IMR-90 (cell line): ENCODE results near the gene ANKRD55. TPM values are rescaled to one million over a fixed set of nuclear protein-coding genes. Genes with fewer than 3 reads are reported as not detected.

Experiments used
- ATAC-seq: fragments of 200-7000 bp; cut with Tn5 transposase; 2 replicates; pipeline ENCODE4 v1.9.1; 2020; ENCODE audit warnings: low read depth, mild to moderate bottlenecking, moderate library complexity
- BruUV-seq: library from RNA; stranded (reverse); fragments of 400-500 nt; replicated peaks from 2 replicates; lab custom pipeline; 2021; lab: Mats Ljungman, UMichigan
- CTCF ChIA-PET: fragments of 300-600 bp; formaldehyde crosslinking; extraction: SDS; loops from one replicate; lab custom pipeline; 2021; ENCODE audit warnings: antibody characterized with exemption; lab: Yijun Ruan, JAX
- POLR2A ChIA-PET: fragments of 300-600 bp; sonication (Branson Sonifier 250); formaldehyde crosslinking; loops from one replicate; lab custom pipeline; 2022; ENCODE audit warnings: antibody characterized with exemption; ENCODE audit not compliant: unreplicated experiment; lab: Charles Lee
- DNase-seq: peaks from one replicate; pipeline ENCODE4 v3.0.0; 2013
- H2AFZ ChIP-seq: replicated peaks from 2 replicates; pipeline ENCODE3; 2013; ENCODE audit warnings: low read length, mild to moderate bottlenecking; ENCODE audit not compliant: poor library complexity
- H2AK5ac ChIP-seq: 2 replicates; pipeline ENCODE4 v1.6.1; 2013; ENCODE audit warnings: low read depth, low read length, inconsistent platforms
- H2AK9ac ChIP-seq: replicated peaks from 2 replicates; pipeline ENCODE3; 2013; ENCODE audit warnings: mild to moderate bottlenecking, low read depth, low read length, moderate library complexity; ENCODE audit not compliant: poor library complexity
- H2BK120ac ChIP-seq: 2 replicates; pipeline ENCODE4 v1.6.1; 2013; ENCODE audit warnings: low read depth, low read length, inconsistent platforms
- H2BK15ac ChIP-seq: 3 replicates; pipeline ENCODE4 v1.6.1; 2013; ENCODE audit warnings: low read depth, low read length, inconsistent platforms
- H2BK20ac ChIP-seq: 2 replicates; pipeline ENCODE4 v1.6.1; 2013; ENCODE audit warnings: low read depth, mild to moderate bottlenecking, inconsistent platforms, low read length, moderate library complexity
- H2BK5ac ChIP-seq: 2 replicates; pipeline ENCODE4 v1.6.1; 2013; ENCODE audit warnings: mild to moderate bottlenecking, low read depth, low read length, inconsistent platforms; ENCODE audit not compliant: poor library complexity, severe bottlenecking
- H3K14ac ChIP-seq: replicated peaks from 2 replicates; pipeline ENCODE4 v1.6.1; 2013; ENCODE audit warnings: low read depth, low read length, inconsistent platforms
- H3K18ac ChIP-seq: 2 replicates; pipeline ENCODE4 v1.6.1; 2013; ENCODE audit warnings: low read depth, low read length, control low read depth
- H3K23ac ChIP-seq: 2 replicates; pipeline ENCODE4 v1.6.1; 2013; ENCODE audit warnings: low read depth, low read length, inconsistent platforms
- H3K27ac ChIP-seq: 2 replicates; pipeline ENCODE4 v1.5.1; 2013; ENCODE audit warnings: mild to moderate bottlenecking, control low read depth, low read length; ENCODE audit not compliant: insufficient read depth
- H3K27me3 ChIP-seq: 2 replicates; pipeline ENCODE4 v1.6.1; 2013; ENCODE audit warnings: low read length; ENCODE audit not compliant: control insufficient read depth, insufficient read depth
- H3K36me3 ChIP-seq: 2 replicates; pipeline ENCODE4 v1.6.1; 2013; ENCODE audit warnings: low read length, mixed read lengths; ENCODE audit not compliant: control insufficient read depth, insufficient read depth
- H3K4ac ChIP-seq: 2 replicates; pipeline ENCODE4 v1.6.1; 2013; ENCODE audit warnings: low read depth, low read length, inconsistent platforms
- H3K4me1 ChIP-seq: 2 replicates; pipeline ENCODE4 v1.6.1; 2013; ENCODE audit warnings: low read length, mixed read lengths; ENCODE audit not compliant: control insufficient read depth, insufficient read depth
- H3K4me2 ChIP-seq: 2 replicates; pipeline ENCODE4 v1.6.1; 2013; ENCODE audit warnings: low read depth, mild to moderate bottlenecking, control low read depth, low read length, moderate library complexity
- H3K4me3 ChIP-seq: 2 replicates; pipeline ENCODE4 v1.5.1; 2013; ENCODE audit warnings: low read depth, mild to moderate bottlenecking, control low read depth, low read length, moderate library complexity; ENCODE audit not compliant: insufficient read depth
- H3K56ac ChIP-seq: 2 replicates; pipeline ENCODE4 v1.6.1; 2013; ENCODE audit warnings: low read length, inconsistent platforms; ENCODE audit not compliant: insufficient read depth; ENCODE audit errors: extremely low read depth
- H3K79me1 ChIP-seq, 2 experiments: 2 replicates each; pipeline ENCODE4 v1.6.1; 2013; ENCODE audit warnings: low read length in 2 of 2, inconsistent platforms in 1 of 2, low read depth in 1 of 2
- H3K9ac ChIP-seq: 2 replicates; pipeline ENCODE4 v1.6.1; 2013; ENCODE audit warnings: low read depth, low read length, control low read depth
- H3K9me1 ChIP-seq: 2 replicates; pipeline ENCODE4 v1.6.1; 2013; ENCODE audit warnings: low read length, inconsistent platforms; ENCODE audit not compliant: insufficient read depth
- H3K9me3 ChIP-seq: 2 replicates; pipeline ENCODE4 v1.6.1; 2013; ENCODE audit warnings: low read length; ENCODE audit not compliant: control insufficient read depth, insufficient read depth
- H4K20me1 ChIP-seq: 2 replicates; pipeline ENCODE4 v1.6.1; 2013; ENCODE audit warnings: low read length, inconsistent platforms; ENCODE audit not compliant: insufficient read depth
- H4K5ac ChIP-seq: 2 replicates; pipeline ENCODE4 v1.6.1; 2013; ENCODE audit warnings: mild to moderate bottlenecking, low read depth, low read length, control low read depth
- H4K8ac ChIP-seq, 2 experiments: 2 replicates each; pipeline ENCODE4 v1.6.1; 2013; ENCODE audit warnings: low read depth in 2 of 2, low read length in 2 of 2, control low read depth in 1 of 2, inconsistent platforms in 1 of 2
- H4K91ac ChIP-seq: 2 replicates; pipeline ENCODE4 v1.6.1; 2013; ENCODE audit warnings: low read depth, low read length, inconsistent platforms; ENCODE audit not compliant: insufficient read depth
- RAD21 ChIP-seq: IDR thresholded peaks from 2 replicates; pipeline ENCODE4 v1.6.1; 2012; ENCODE audit warnings: low read length, improper control_type of control experiment
- RCOR1 ChIP-seq: IDR thresholded peaks from 2 replicates; pipeline ENCODE4 v1.6.1; 2012; ENCODE audit warnings: mild to moderate bottlenecking, low read length, improper control_type of control experiment; ENCODE audit not compliant: insufficient replicate concordance
- SMC3 ChIP-seq: fragments of 150-350 bp; IDR thresholded peaks from 2 replicates; pipeline ENCODE4 v1.6.1; 2016; ENCODE audit warnings: low read depth, mild to moderate bottlenecking, antibody characterized with exemption, low read length, moderate library complexity
- WGBS, 2 experiments: methylation state at CpG; one replicate each; pipeline versions ENCODE4 v1.1.5 to v1.1.7; 2013; ENCODE audit warnings: missing lambda C conversion rate in 2 of 2; ENCODE audit not compliant: insufficient read length in 1 of 2; ENCODE audit errors: extremely low coverage in 2 of 2; 5-methylcytosine and 5-hydroxymethylcytosine counted together
- dilution Hi-C: fragments of 300-500 bp; cut with HindIII; formaldehyde crosslinking; loops from one replicate; pipeline ENCODE4 v1.14.3; 2018; ENCODE audit warnings: low sequenced_read_pairs; ENCODE audit not compliant: unreplicated experiment
- in situ Hi-C: fragments of 300-500 bp; cut with MboI; formaldehyde crosslinking; loops from 3 replicates; pipeline ENCODE4 v1.14.3; 2019; ENCODE audit warnings: low sequenced_read_pairs, inconsistent platforms, mixed read lengths
- intact Hi-C: fragments of 100-400 bp; cut with micrococcal nuclease; formaldehyde crosslinking; loops from 2 replicates; pipeline ENCODE4 v1.10.0; 2022
- polyA plus RNA-seq, 3 experiments: library from polyadenylated mRNA; depleted of rRNA; stranded (reverse); fragments of >200 nt; gene quantifications; 2 replicates each; pipeline ENCODE4 v1.2.3, GENCODE V29; 2012; ENCODE audit warnings: low replicate concordance in 1 of 3
- total RNA-seq: library from RNA; depleted of rRNA; stranded (reverse); fragments of >200 nt; gene quantifications from 2 replicates; pipeline ENCODE4 v1.2.3, GENCODE V29; 2012
- TF ChIP-seq, protein P1 (sequence below): conservative IDR thresholded peaks from 2 replicates; pipeline ENCODE4 v1.5.1; 2012; ENCODE audit warnings: mild to moderate bottlenecking, low read depth, low read length, improper control_type of control experiment

ANKRD55 gene
- total and polyA plus RNA-seq, 2 of the 4 experiments (the other 2 are of a cell fraction): not detected

DNA sequence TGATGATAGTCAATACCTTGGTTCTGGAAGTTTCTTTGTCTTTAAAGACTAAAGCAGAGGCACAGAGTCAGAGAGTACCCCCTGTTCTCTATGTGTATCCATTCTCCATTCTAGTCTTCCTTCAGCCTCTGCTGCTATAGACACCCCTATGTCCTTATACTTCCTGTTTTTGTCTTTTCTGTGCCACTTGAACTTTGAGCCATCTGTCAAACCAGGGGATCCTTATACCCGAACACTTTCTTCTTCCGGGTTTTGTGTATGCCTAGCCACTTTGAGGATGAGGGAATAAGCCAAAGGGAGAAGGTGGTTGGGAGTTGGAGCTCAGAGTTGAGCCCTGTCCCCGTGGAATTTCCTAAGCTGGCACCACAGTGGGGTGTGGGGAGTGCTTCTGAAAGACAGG is 177.3 kb downstream of the ANKRD55 start:
- Histone ChIP-seq H3K36me3 (no peaks in the 10 kb centered on the region), H2BK20ac (no peak overlapping the region; the same call in 1 of the 2 replicates), H3K4me2 (no peak overlapping the region), H2BK120ac (no peak overlapping the region; the same call in 1 of the 2 replicates), H2AFZ (no peak overlapping the region), H3K4me1 (peaks cover 2% of the 10 kb centered on the region; the same call in 1 of the 2 replicates), H3K23ac (no peak overlapping the region), H2BK15ac (peak overlapping the region; percentile 27; the same call in 2 of the 3 replicates), H3K4me3 (no peak overlapping the region), H4K20me1 (no peaks in the 10 kb centered on the region), H2AK5ac (peak overlapping the region; percentile 46; the same call in 1 of the 2 replicates), H4K5ac (no peak overlapping the region), H3K27me3 (no peaks in the 10 kb centered on the region), H3K14ac (no peak overlapping the region), H3K9ac (no peak overlapping the region), H3K79me1 (no peaks in the 10 kb centered on the region), H3K18ac (no peak overlapping the region; the same call in 1 of the 2 replicates), H2AK9ac (no peak overlapping the region), H3K9me3 (no peaks in the 10 kb centered on the region; the same call in 1 of the 2 replicates), H2BK5ac (peak overlapping the region; percentile 17), H4K8ac (no peak overlapping the region), H3K4ac (no peak overlapping the region), H3K56ac (no peak overlapping the region), H4K91ac (no peak overlapping the region), H3K27ac (no peak overlapping the region), H3K9me1 (peaks cover 7% of the 10 kb centered on the region)
- dilution Hi-C loops (no loop called here), intact Hi-C loops (no loop called here), in situ Hi-C loops (no loop called here)
- ATAC-seq: no peak
- BruUV-seq: no TSS peak
- WGBS, 2 experiments: no CpG with 5 or more reads among the region's 3 CpGs
- TF ChIP-seq, protein P1, sequence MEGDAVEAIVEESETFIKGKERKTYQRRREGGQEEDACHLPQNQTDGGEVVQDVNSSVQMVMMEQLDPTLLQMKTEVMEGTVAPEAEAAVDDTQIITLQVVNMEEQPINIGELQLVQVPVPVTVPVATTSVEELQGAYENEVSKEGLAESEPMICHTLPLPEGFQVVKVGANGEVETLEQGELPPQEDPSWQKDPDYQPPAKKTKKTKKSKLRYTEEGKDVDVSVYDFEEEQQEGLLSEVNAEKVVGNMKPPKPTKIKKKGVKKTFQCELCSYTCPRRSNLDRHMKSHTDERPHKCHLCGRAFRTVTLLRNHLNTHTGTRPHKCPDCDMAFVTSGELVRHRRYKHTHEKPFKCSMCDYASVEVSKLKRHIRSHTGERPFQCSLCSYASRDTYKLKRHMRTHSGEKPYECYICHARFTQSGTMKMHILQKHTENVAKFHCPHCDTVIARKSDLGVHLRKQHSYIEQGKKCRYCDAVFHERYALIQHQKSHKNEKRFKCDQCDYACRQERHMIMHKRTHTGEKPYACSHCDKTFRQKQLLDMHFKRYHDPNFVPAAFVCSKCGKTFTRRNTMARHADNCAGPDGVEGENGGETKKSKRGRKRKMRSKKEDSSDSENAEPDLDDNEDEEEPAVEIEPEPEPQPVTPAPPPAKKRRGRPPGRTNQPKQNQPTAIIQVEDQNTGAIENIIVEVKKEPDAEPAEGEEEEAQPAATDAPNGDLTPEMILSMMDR: no peak
- no peak for TF ChIP-seq RCOR1
- no peak for TF ChIP-seq SMC3
- TF ChIP-seq RAD21: no peak
- POLR2A ChIA-PET: no interaction called here
- CTCF ChIA-PET: no interaction called here
- DNase-seq: no peak
